Measurements from ENCODE around the gene RPL26.

The RPL26 gene

DNA sequence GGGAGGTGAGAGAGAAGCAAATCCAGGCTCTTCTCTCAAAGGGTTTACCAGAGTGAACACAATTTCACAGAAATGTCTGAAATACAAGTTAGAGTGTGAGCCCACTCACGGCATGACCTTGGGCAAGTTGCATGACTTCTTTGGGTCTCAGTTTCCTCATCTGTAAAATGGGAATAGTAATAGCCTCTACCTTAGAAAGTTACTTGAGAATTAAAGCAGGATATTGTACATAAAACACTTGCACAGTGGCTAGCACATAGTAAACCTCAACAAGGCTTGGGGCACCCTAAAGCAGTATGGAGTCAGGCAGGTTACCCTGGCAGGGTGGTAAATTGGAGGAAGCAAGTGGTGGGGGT lies 27.9 kb upstream of the RPL26 start:
- TF ChIP-seq EZH2phosphoT487 (IDR thresholded peaks at IDR 0.05; ENCODE audit: low read length) (no peak), EZH2 (optimal IDR thresholded peaks at IDR 0.05; ENCODE audit: low read depth, low read length) (no peak)
- TF ChIP-seq, protein P1, sequence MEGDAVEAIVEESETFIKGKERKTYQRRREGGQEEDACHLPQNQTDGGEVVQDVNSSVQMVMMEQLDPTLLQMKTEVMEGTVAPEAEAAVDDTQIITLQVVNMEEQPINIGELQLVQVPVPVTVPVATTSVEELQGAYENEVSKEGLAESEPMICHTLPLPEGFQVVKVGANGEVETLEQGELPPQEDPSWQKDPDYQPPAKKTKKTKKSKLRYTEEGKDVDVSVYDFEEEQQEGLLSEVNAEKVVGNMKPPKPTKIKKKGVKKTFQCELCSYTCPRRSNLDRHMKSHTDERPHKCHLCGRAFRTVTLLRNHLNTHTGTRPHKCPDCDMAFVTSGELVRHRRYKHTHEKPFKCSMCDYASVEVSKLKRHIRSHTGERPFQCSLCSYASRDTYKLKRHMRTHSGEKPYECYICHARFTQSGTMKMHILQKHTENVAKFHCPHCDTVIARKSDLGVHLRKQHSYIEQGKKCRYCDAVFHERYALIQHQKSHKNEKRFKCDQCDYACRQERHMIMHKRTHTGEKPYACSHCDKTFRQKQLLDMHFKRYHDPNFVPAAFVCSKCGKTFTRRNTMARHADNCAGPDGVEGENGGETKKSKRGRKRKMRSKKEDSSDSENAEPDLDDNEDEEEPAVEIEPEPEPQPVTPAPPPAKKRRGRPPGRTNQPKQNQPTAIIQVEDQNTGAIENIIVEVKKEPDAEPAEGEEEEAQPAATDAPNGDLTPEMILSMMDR (IDR thresholded peaks at IDR 0.05; ENCODE audit: low read length): no peak
- no peak for DNase-seq
- Histone ChIP-seq H3K36me3 (replicated peaks; ENCODE audit: insufficient read depth, low read length) (no peaks in the 10 kb centered on the region), H3K9me2 (replicated peaks; ENCODE audit: insufficient read depth, low read length) (no peaks in the 10 kb centered on the region), H3K4me1 (ENCODE audit: low read length) (peaks cover 6% of the 10 kb centered on the region; the same call in 1 of the 2 replicates), H3K27me3 (replicated peaks; ENCODE audit: insufficient read depth, low read length) (no peaks in the 10 kb centered on the region), H3K4me2 (ENCODE audit: low read depth, low read length) (peak overlapping the region; percentile 36; the same call in 1 of the 2 replicates), H3K9ac (ENCODE audit: low read length) (no peak overlapping the region), H3K4me3 (ENCODE audit: low read length) (no peak overlapping the region), H4K20me1 (ENCODE audit: insufficient read depth, low read length) (no peaks in the 10 kb centered on the region), H3K9me3 (replicated peaks; ENCODE audit: insufficient read depth, low read length) (no peaks in the 10 kb centered on the region), H3K79me2 (ENCODE audit: low read length) (no peaks in the 10 kb centered on the region), H3F3A (ENCODE audit: insufficient read depth, low read length) (no peaks in the 10 kb centered on the region), H2AFZ (ENCODE audit: low read length) (no peak overlapping the region), H3K27ac (ENCODE audit: low read length) (no peak overlapping the region)

- Histone ChIP-seq H3K4me3 (ENCODE audit: low read length) (no peak overlapping the region; the same call in 1 of the 2 replicates), H3K27me3 (replicated peaks; ENCODE audit: insufficient read depth, low read length) (no peaks in the 10 kb centered on the region), H3K36me3 (replicated peaks; ENCODE audit: insufficient read depth, low read length) (no peaks in the 10 kb centered on the region), H3K9me2 (replicated peaks; ENCODE audit: insufficient read depth, low read length) (no peaks in the 10 kb centered on the region), H4K20me1 (ENCODE audit: insufficient read depth, low read length) (no peaks in the 10 kb centered on the region), H3K79me2 (ENCODE audit: low read length) (no peaks in the 10 kb centered on the region), H3F3A (ENCODE audit: insufficient read depth, low read length) (no peaks in the 10 kb centered on the region), H3K9me3 (replicated peaks; ENCODE audit: insufficient read depth, low read length) (no peaks in the 10 kb centered on the region), H2AFZ (ENCODE audit: low read length) (0 out of 2 replicates have a peak overlapping the region, but pooled peaks have one; percentile 1), H3K4me2 (ENCODE audit: low read depth, low read length) (peak overlapping the region; percentile 36; the same call in 1 of the 2 replicates), H3K4me1 (ENCODE audit: low read length) (peaks cover 6% of the 10 kb centered on the region; the same call in 1 of the 2 replicates), H3K9ac (ENCODE audit: low read length) (no peak overlapping the region), H3K27ac (ENCODE audit: low read length) (no peak overlapping the region)
- peak; percentile 75 for DNase-seq
- no peak for TF ChIP-seq EZH2phosphoT487 (IDR thresholded peaks at IDR 0.05; ENCODE audit: low read length)
- TF ChIP-seq, protein P1 (IDR thresholded peaks at IDR 0.05; ENCODE audit: low read length): peak; percentile 84
Observed at GRCh38 chr17:8409966-8410882, 27.2 kb upstream of the RPL26 start.

DNA sequence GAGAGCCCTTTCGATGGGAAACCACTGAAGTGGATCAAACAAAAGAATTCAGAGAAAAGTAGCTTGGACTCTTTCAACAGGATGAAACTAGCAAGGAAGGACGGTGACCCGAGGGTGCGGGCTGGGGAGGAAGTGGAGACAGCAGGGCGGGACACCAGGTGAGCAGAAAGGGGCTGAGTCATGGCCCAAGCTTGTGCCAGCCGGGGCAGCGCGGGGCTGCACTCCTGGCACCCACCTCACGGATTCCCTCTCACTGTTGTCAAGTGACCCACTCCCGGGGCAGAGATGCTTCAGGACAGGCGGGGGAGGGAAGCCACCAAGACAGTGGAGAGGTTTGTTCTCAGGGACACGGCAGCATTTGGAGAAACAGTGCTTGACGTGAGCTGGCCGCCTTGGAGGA lies 25.4 kb upstream of the RPL26 start:
- TF ChIP-seq, protein P1 (IDR thresholded peaks at IDR 0.05; ENCODE audit: low read length): no peak
- TF ChIP-seq EZH2 (optimal IDR thresholded peaks at IDR 0.05; ENCODE audit: low read depth, low read length) (no peak), EZH2phosphoT487 (IDR thresholded peaks at IDR 0.05; ENCODE audit: low read length) (no peak)
- no peaks in the 10 kb centered on the region for H3K9me2 ChIP-seq (replicated peaks; ENCODE audit: insufficient read depth, low read length)
- H3K27me3 ChIP-seq (replicated peaks; ENCODE audit: insufficient read depth, low read length): no peaks in the 10 kb centered on the region
- H3K4me2 ChIP-seq (ENCODE audit: low read depth, low read length): peak overlapping the region; percentile 84
- H3K4me1 ChIP-seq (ENCODE audit: low read length): peaks cover 6% of the 10 kb centered on the region; the same call in 1 of the 2 replicates
- no peaks in the 10 kb centered on the region for H3K79me2 ChIP-seq (ENCODE audit: low read length)
- H3K9me3 ChIP-seq (replicated peaks; ENCODE audit: insufficient read depth, low read length): no peaks in the 10 kb centered on the region
- H2AFZ ChIP-seq (ENCODE audit: low read length): peak overlapping the region; percentile 82
- H3F3A ChIP-seq (ENCODE audit: insufficient read depth, low read length): no peaks in the 10 kb centered on the region
- DNase-seq: peak; percentile 53
- peak overlapping the region; percentile 51 for H3K4me3 ChIP-seq (ENCODE audit: low read length)
- no peaks in the 10 kb centered on the region for H4K20me1 ChIP-seq (ENCODE audit: insufficient read depth, low read length)
- H3K9ac ChIP-seq (ENCODE audit: low read length): peak overlapping the region; percentile 63; the same call in 1 of the 2 replicates
- peak overlapping the region; percentile 8; the same call in 1 of the 2 replicates for H3K27ac ChIP-seq (ENCODE audit: low read length)
- no peaks in the 10 kb centered on the region for H3K36me3 ChIP-seq (replicated peaks; ENCODE audit: insufficient read depth, low read length)
